ENCODE results near the gene HDAC7.

The HDAC7 gene

DNA sequence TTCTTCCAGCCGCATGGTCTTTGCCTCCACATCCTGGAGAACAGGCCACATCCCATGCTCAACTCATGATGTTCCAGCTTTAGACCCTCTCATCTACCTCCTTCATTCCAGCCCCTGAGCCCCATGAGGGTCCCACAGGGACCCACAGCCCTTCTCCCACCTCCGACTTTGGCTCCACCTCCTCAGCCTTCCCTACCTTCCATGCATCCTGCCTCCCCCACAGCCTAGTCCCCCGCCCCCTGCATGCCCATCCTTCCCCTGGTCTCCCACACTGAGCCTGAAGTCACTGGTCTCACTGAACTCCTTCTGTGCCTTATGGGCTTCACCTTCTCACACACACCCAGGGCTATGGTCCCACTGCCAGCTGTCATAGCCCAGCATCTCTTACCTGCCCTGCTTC, 70.8 kb downstream of the HDAC7 start:
- peaks cover 31% of the 10 kb centered on the region for H3K27me3 ChIP-seq (ENCODE audit: control insufficient read depth, low read length)

DNA sequence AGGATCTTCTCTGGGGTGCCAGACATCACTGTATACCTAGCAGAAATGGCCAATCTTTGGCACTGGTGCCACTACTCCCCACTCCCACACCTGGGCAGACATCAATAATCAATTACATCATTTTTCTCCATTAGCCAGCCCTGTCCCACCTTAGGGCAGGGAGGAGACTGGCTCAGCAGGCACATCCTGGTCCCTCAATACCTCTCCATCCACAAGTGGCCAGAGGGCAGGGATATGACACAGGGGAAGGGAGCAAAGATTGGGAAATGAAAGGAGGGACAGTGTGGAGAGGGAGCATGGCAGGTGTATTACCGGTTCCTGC, 71.2 kb downstream of the HDAC7 start:
- H3K79me2 ChIP-seq (ENCODE audit: control insufficient read depth, low read length) = no peaks in the 10 kb centered on the region
- TF ChIP-seq, protein P1, sequence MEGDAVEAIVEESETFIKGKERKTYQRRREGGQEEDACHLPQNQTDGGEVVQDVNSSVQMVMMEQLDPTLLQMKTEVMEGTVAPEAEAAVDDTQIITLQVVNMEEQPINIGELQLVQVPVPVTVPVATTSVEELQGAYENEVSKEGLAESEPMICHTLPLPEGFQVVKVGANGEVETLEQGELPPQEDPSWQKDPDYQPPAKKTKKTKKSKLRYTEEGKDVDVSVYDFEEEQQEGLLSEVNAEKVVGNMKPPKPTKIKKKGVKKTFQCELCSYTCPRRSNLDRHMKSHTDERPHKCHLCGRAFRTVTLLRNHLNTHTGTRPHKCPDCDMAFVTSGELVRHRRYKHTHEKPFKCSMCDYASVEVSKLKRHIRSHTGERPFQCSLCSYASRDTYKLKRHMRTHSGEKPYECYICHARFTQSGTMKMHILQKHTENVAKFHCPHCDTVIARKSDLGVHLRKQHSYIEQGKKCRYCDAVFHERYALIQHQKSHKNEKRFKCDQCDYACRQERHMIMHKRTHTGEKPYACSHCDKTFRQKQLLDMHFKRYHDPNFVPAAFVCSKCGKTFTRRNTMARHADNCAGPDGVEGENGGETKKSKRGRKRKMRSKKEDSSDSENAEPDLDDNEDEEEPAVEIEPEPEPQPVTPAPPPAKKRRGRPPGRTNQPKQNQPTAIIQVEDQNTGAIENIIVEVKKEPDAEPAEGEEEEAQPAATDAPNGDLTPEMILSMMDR (IDR thresholded peaks at IDR 0.05; ENCODE audit: low read depth, low read length, poor library complexity, severe bottlenecking) = no peak
- TF ChIP-seq EZH2phosphoT487 (IDR thresholded peaks at IDR 0.05; ENCODE audit: borderline replicate concordance, low read length) = no peak
- H3K27me3 ChIP-seq (ENCODE audit: control insufficient read depth, low read length) = peaks cover 35% of the 10 kb centered on the region

More for the DNA sequence above, 70.8 kb downstream of the HDAC7 start:
- Histone ChIP-seq H3F3A (ENCODE audit: control insufficient read depth, insufficient read depth) (no peaks in the 10 kb centered on the region), H3K4me1 (ENCODE audit: control insufficient read depth, low read length) (peaks cover 8% of the 10 kb centered on the region), H3K9me3 (ENCODE audit: control insufficient read depth, insufficient read depth, low read length) (no peaks in the 10 kb centered on the region), H3K27ac (ENCODE audit: low read depth, low read length) (no peak overlapping the region), H3K9me2 (replicated peaks; ENCODE audit: control insufficient read depth, low read length) (no peaks in the 10 kb centered on the region), H3K79me2 (ENCODE audit: control insufficient read depth, low read length) (no peaks in the 10 kb centered on the region), H4K20me1 (ENCODE audit: control insufficient read depth, insufficient read depth, low read depth, low read length) (0 out of 2 replicates have a peak, but pooled peaks cover 5% of the 10 kb centered on the region), H3K4me2 (ENCODE audit: low read length) (no peak overlapping the region), H3K36me3 (ENCODE audit: control insufficient read depth, low read length) (no peaks in the 10 kb centered on the region), H3K4me3 (ENCODE audit: low read length) (no peak overlapping the region)
- TF ChIP-seq, protein P1 (IDR thresholded peaks at IDR 0.05; ENCODE audit: low read depth, low read length, poor library complexity, severe bottlenecking) = no peak
- TF ChIP-seq EZH2phosphoT487 (IDR thresholded peaks at IDR 0.05; ENCODE audit: borderline replicate concordance, low read length) = no peak

DNA sequence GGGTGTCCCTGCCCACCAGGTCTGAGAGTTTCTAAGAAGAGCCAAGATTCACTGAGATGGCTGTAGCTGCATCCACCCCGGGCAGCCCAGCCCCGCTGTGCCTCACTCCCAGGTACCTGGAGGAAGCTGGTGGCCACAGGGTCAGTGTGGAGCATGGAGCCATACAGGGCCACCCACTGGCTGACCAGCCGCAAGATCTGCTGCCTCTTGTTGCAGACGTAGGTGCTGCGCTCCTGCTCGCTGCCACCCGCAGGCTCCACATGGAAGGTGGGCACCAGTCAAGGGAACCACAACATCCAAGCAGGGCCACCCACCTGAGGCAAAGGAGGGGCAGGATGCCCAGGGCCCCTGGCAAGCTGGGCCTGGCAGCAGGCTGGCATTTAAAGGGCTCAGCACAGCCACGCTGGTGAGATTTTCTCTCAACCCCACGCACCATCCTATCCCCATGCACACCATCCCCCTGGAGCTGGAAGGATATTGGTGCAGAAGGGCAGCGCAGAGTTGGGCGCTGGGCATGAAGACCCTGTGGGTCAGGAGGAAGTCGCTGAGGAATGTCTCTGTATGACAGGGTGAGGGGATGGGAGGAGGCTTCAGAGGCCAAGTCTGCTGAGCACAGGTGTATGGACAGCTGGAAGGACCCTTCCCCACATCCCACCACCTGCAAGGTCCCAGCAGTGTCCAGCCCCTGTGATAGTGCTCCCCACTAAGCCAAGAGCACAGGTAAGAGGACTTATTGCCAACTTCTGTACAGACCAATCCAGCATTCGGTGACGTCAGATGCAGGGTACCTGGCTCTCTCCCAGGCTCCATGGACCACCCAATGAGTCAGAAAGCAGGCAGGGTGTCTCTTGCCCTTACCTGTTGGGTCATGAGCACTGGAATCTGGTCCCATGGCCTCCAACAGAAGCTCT, 71.9 kb downstream of the HDAC7 start:
- TF ChIP-seq, protein P1 (IDR thresholded peaks at IDR 0.05; ENCODE audit: low read depth, low read length, poor library complexity, severe bottlenecking) = no peak
- no peak for TF ChIP-seq EZH2phosphoT487 (IDR thresholded peaks at IDR 0.05; ENCODE audit: borderline replicate concordance, low read length)
- Histone ChIP-seq H3K9me2 (replicated peaks; ENCODE audit: control insufficient read depth, low read length) (no peaks in the 10 kb centered on the region), H3K36me3 (ENCODE audit: control insufficient read depth, low read length) (no peaks in the 10 kb centered on the region), H4K20me1 (ENCODE audit: control insufficient read depth, insufficient read depth, low read depth, low read length) (0 out of 2 replicates have a peak, but pooled peaks cover 5% of the 10 kb centered on the region), H3K27ac (ENCODE audit: low read depth, low read length) (no peak overlapping the region), H3K4me3 (ENCODE audit: low read length) (no peak overlapping the region), H3K79me2 (ENCODE audit: control insufficient read depth, low read length) (no peaks in the 10 kb centered on the region), H3K4me2 (ENCODE audit: low read length) (no peak overlapping the region), H3K4me1 (ENCODE audit: control insufficient read depth, low read length) (no peaks in the 10 kb centered on the region), H3K27me3 (ENCODE audit: control insufficient read depth, low read length) (peaks cover 38% of the 10 kb centered on the region), H3F3A (ENCODE audit: control insufficient read depth, insufficient read depth) (no peaks in the 10 kb centered on the region), H3K9me3 (ENCODE audit: control insufficient read depth, insufficient read depth, low read length) (no peaks in the 10 kb centered on the region)

More for the DNA sequence above, 71.2 kb downstream of the HDAC7 start:
- peaks cover 4% of the 10 kb centered on the region for H3K4me1 ChIP-seq (ENCODE audit: control insufficient read depth, low read length)
- no peak overlapping the region for H3K4me2 ChIP-seq (ENCODE audit: low read length)
- no peak overlapping the region for H3K27ac ChIP-seq (ENCODE audit: low read depth, low read length)
- H3K36me3 ChIP-seq (ENCODE audit: control insufficient read depth, low read length) = no peaks in the 10 kb centered on the region
- H3K9me3 ChIP-seq (ENCODE audit: control insufficient read depth, insufficient read depth, low read length) = no peaks in the 10 kb centered on the region
- no peak overlapping the region for H3K4me3 ChIP-seq (ENCODE audit: low read length)
- H4K20me1 ChIP-seq (ENCODE audit: control insufficient read depth, insufficient read depth, low read depth, low read length) = 0 out of 2 replicates have a peak, but pooled peaks cover 5% of the 10 kb centered on the region
- H3F3A ChIP-seq (ENCODE audit: control insufficient read depth, insufficient read depth) = no peaks in the 10 kb centered on the region
- H3K9me2 ChIP-seq (replicated peaks; ENCODE audit: control insufficient read depth, low read length) = no peaks in the 10 kb centered on the region
